Parathyroid adenoma (tissue), 2 donors: ENCODE measurements around the gene NREP.

Source experiments
- H2AFZ ChIP-seq: fragments of 300-600 bp; sonication (generic); one replicate; pipeline ENCODE4 v1.7.0; 2017; ENCODE audit warnings: antibody characterized with exemption, mild to moderate bottlenecking
- H3K27ac ChIP-seq: fragments of 300-600 bp; sonication (generic); one replicate; pipeline ENCODE4 v1.7.0; 2017
- H3K27me3 ChIP-seq: fragments of 300-600 bp; sonication (generic); one replicate; pipeline ENCODE4 v1.7.0; 2017; ENCODE audit warnings: low read length; ENCODE audit not compliant: control insufficient read depth, insufficient read depth
- H3K36me3 ChIP-seq: fragments of 300-600 bp; sonication (generic); one replicate; pipeline ENCODE4 v1.7.0; 2017; ENCODE audit warnings: low read length; ENCODE audit not compliant: control insufficient read depth, insufficient read depth
- H3K4me1 ChIP-seq: fragments of 300-600 bp; sonication (generic); one replicate; pipeline ENCODE4 v1.7.0; 2017; ENCODE audit warnings: control low read depth
- H3K4me2 ChIP-seq: fragments of 300-600 bp; sonication (generic); one replicate; pipeline ENCODE4 v1.7.0; 2017; ENCODE audit warnings: low read length
- H3K4me3 ChIP-seq: fragments of 300-600 bp; sonication (generic); one replicate; pipeline ENCODE4 v1.7.0; 2017; ENCODE audit warnings: low read depth, low read length
- H3K79me2 ChIP-seq: fragments of 300-600 bp; sonication (generic); one replicate; pipeline ENCODE4 v1.7.0; 2017; ENCODE audit warnings: control low read depth
- H3K9ac ChIP-seq: fragments of 300-600 bp; sonication (generic); one replicate; pipeline ENCODE4 v1.7.0; 2017; ENCODE audit warnings: mild to moderate bottlenecking
- H3K9me3 ChIP-seq: fragments of 300-600 bp; sonication (generic); one replicate; pipeline ENCODE4 v1.7.0; 2017; ENCODE audit warnings: low read length; ENCODE audit not compliant: control insufficient read depth
- TF ChIP-seq, protein P1 (sequence below): fragments of 300-600 bp; sonication (generic); IDR thresholded peaks from one replicate; pipeline ENCODE4 v1.7.0; 2017; ENCODE audit warnings: antibody characterized with exemption, mild to moderate bottlenecking
- donor health status: primary hyperparathyroidism.

Gene NREP

DNA sequence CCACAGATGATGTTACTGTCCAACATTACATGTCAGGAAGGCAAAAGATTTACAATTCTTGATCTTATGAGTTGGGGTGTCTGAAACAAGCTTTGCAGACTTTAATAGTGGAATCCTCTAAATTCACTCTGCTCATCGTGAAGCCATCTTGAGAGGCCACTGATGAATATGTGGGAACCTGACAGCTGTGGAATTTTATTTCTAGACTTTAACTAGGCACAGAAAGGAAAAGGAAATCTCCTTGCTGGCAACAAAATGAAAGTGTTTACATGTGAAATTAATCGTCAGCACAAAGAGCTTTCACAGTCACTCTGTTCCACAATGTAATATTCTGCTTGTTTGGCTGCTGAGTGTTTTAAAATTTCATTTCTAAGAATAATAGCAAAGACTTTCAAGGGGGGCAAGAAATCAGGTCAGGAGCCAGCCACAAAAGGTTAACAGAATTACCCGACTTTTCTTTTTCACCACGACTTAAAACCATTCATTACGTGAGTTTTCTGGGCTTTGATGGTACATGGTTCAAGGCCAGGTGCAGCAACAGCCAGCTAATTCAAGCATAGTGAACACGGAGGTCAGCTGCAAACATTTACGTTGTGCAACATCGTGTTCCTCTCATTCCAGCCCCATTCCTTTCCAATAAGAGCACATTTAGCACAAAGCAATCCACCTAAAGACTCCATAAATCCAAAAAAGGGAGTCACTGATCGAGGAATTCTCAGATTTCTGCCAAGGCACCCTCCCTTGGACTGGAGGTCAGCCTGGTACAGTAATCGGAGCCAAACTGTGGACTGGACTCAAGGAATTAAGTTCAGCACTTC lies 14.6 kb downstream of the NREP start:
- Histone ChIP-seq H3K9ac (no peak overlapping the region), H3K36me3 (no peaks in the 10 kb centered on the region), H3K4me2 (no peak overlapping the region), H3K27me3 (no peaks in the 10 kb centered on the region), H3K27ac (no peak overlapping the region), H3K4me1 (peaks cover 17% of the 10 kb centered on the region), H3K79me2 (no peaks in the 10 kb centered on the region), H2AFZ (peak overlapping the region; percentile 61), H3K9me3 (no peaks in the 10 kb centered on the region), H3K4me3 (no peak overlapping the region)
- TF ChIP-seq, protein P1, sequence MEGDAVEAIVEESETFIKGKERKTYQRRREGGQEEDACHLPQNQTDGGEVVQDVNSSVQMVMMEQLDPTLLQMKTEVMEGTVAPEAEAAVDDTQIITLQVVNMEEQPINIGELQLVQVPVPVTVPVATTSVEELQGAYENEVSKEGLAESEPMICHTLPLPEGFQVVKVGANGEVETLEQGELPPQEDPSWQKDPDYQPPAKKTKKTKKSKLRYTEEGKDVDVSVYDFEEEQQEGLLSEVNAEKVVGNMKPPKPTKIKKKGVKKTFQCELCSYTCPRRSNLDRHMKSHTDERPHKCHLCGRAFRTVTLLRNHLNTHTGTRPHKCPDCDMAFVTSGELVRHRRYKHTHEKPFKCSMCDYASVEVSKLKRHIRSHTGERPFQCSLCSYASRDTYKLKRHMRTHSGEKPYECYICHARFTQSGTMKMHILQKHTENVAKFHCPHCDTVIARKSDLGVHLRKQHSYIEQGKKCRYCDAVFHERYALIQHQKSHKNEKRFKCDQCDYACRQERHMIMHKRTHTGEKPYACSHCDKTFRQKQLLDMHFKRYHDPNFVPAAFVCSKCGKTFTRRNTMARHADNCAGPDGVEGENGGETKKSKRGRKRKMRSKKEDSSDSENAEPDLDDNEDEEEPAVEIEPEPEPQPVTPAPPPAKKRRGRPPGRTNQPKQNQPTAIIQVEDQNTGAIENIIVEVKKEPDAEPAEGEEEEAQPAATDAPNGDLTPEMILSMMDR: no peak

DNA sequence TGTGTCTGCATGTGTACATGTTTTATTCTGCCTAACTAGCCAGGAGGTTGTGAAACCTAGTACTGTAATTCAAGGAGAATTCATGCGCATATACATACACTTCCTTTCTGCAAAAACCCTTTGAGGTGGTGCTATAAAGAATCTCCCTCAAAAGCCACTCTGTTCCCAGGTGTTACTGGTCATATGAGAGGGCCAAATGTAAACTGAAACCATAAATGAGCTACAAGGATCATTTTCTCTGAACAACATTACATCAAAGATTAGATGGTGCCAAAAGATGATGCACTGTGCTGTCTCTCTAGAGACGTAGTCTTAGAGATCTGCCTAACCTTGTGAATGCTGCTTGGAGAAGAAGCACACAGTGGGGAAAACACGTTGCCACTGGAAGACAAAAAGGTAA lies 15.7 kb downstream of the NREP start:
- Histone ChIP-seq H3K36me3 (no peaks in the 10 kb centered on the region), H3K4me2 (no peak overlapping the region), H2AFZ (no peak overlapping the region), H3K79me2 (no peaks in the 10 kb centered on the region), H3K9ac (no peak overlapping the region), H3K27me3 (no peaks in the 10 kb centered on the region), H3K4me3 (no peak overlapping the region), H3K9me3 (no peaks in the 10 kb centered on the region), H3K27ac (no peak overlapping the region), H3K4me1 (peaks cover 17% of the 10 kb centered on the region)
- TF ChIP-seq, protein P1: no peak

DNA sequence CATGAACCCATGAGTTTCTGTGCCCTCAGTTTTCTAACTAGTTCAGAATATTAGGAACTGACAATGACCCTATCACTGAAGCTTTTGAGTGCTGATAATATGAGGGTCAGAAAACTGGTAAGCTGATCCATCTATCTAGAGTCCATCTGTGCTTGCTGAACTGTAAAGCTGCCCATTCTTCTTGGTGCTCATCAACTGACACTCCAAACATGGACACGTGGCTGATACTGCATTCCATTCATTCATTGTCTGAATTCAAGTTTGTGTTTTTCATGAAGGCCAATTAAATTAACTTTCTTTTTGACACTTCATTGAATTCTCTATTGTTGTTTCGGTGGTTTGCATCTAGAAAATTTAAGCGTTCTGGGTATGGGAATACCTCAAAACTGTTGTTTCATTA lies 17.6 kb downstream of the NREP start:
- no peaks in the 10 kb centered on the region for H3K9me3 ChIP-seq
- H3K36me3 ChIP-seq: no peaks in the 10 kb centered on the region
- H3K4me2 ChIP-seq: no peak overlapping the region
- no peaks in the 10 kb centered on the region for H3K79me2 ChIP-seq
- no peak overlapping the region for H2AFZ ChIP-seq
- no peak overlapping the region for H3K4me3 ChIP-seq
- TF ChIP-seq, protein P1: no peak
- peaks cover 25% of the 10 kb centered on the region for H3K4me1 ChIP-seq
- H3K27ac ChIP-seq: no peak overlapping the region
- H3K9ac ChIP-seq: no peak overlapping the region
- H3K27me3 ChIP-seq: no peaks in the 10 kb centered on the region

DNA sequence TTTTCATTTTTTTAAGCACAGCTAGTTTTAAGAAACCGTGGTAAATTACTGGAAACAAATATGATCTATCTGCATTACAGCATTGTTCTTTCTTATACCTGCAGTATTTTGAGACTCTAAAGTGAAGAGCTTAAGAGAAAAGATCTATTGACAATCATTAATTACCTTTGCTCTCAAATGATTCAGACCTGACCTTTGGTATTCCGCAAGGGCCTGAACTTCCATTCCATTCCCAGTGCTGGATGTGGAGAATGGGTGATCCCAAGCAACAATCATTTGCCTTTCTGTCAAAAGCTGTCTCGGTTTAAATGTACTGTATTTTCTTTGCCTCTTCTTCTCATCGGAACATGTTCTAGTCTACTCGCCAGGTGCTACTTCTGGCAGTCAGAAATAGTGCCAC lies 18.9 kb downstream of the NREP start:
- no peaks in the 10 kb centered on the region for H3K27me3 ChIP-seq
- no peak overlapping the region for H3K9ac ChIP-seq
- H3K36me3 ChIP-seq: no peaks in the 10 kb centered on the region
- H3K4me3 ChIP-seq: no peak overlapping the region
- H3K9me3 ChIP-seq: no peaks in the 10 kb centered on the region
- no peak overlapping the region for H3K4me2 ChIP-seq
- peak overlapping the region; percentile 37 for H3K27ac ChIP-seq
- H2AFZ ChIP-seq: no peak overlapping the region
- H3K4me1 ChIP-seq: peaks cover 31% of the 10 kb centered on the region
- H3K79me2 ChIP-seq: no peaks in the 10 kb centered on the region
- TF ChIP-seq, protein P1: no peak

DNA sequence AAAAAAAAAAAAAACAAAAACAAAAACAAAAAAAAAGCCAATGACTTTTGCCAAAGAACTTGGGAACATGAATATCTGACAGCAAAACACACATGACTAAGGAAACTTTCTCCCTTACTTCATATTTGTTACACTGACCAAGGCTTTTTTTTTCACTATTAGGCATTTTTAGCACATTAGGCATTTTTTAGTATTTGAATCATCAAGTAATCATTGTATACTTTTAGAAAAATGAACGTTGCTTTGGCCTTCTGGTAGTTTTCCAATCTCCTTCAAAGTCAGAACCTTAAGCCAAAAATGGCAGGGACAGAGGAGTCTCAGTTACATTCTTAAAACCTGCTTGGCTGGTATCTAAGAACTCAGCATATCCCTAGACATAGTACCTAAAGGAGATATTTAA lies 19.3 kb downstream of the NREP start:
- TF ChIP-seq, protein P1: no peak
- Histone ChIP-seq H3K4me2 (no peak overlapping the region), H3K79me2 (no peaks in the 10 kb centered on the region), H3K27me3 (no peaks in the 10 kb centered on the region), H2AFZ (peak overlapping the region; percentile 36), H3K27ac (peak overlapping the region; percentile 37), H3K36me3 (no peaks in the 10 kb centered on the region), H3K4me3 (no peak overlapping the region), H3K9me3 (no peaks in the 10 kb centered on the region), H3K4me1 (peaks cover 31% of the 10 kb centered on the region), H3K9ac (no peak overlapping the region)
